ENCODE measurements around the gene TXNRD2.

TXNRD2 gene

GRCh38 chr22:19879246-19879570 lies 62.4 kb downstream of the TXNRD2 start:
- in situ Hi-C loops (cut with HindIII; ENCODE audit: low sequenced_read_pairs) = no loop called here

GRCh38 chr22:19878461-19879245 lies 63.0 kb downstream of the TXNRD2 start:
- in situ Hi-C loops (cut with HindIII; ENCODE audit: low sequenced_read_pairs) = no loop called here

- in situ Hi-C loops (cut with HindIII; ENCODE audit: low sequenced_read_pairs) = no loop called here
Measured at GRCh38 chr22:19877626-19878339, 63.8 kb downstream of the TXNRD2 start.

- in situ Hi-C loops (cut with HindIII; ENCODE audit: low sequenced_read_pairs) = no loop called here
Measured at GRCh38 chr22:19876941-19877625, 64.5 kb downstream of the TXNRD2 start.

- in situ Hi-C loops (cut with HindIII; ENCODE audit: low sequenced_read_pairs) = no loop called here
Measured at GRCh38 chr22:19876314-19876940, 65.2 kb downstream of the TXNRD2 start.

GRCh38 chr22:19875531-19876313 lies 65.9 kb downstream of the TXNRD2 start:
- in situ Hi-C loops (cut with HindIII; ENCODE audit: low sequenced_read_pairs) = no loop called here

GRCh38 chr22:19875061-19875530 lies 66.5 kb downstream of the TXNRD2 start:
- in situ Hi-C loops (cut with HindIII; ENCODE audit: low sequenced_read_pairs) = no loop called here

GRCh38 chr22:19874307-19875060 lies 67.1 kb downstream of the TXNRD2 start:
- in situ Hi-C loops (cut with HindIII; ENCODE audit: low sequenced_read_pairs) = no loop called here

- in situ Hi-C loops (cut with HindIII; ENCODE audit: low sequenced_read_pairs) = no loop called here
Measured at GRCh38 chr22:19873960-19874306, 67.7 kb downstream of the TXNRD2 start.

GRCh38 chr22:19873138-19873959 lies 68.3 kb downstream of the TXNRD2 start:
- in situ Hi-C loops (cut with HindIII; ENCODE audit: low sequenced_read_pairs) = no loop called here

- in situ Hi-C loops (cut with HindIII; ENCODE audit: low sequenced_read_pairs) = no loop called here
Measured at GRCh38 chr22:19872779-19873137, 68.9 kb downstream of the TXNRD2 start.

GRCh38 chr22:19871845-19872778 lies 69.5 kb downstream of the TXNRD2 start:
- in situ Hi-C loops (cut with HindIII; ENCODE audit: low sequenced_read_pairs) = no loop called here

- in situ Hi-C loops (cut with HindIII; ENCODE audit: low sequenced_read_pairs) = no loop called here
Measured at GRCh38 chr22:19871023-19871844, 70.4 kb downstream of the TXNRD2 start.

- in situ Hi-C loops (cut with HindIII; ENCODE audit: low sequenced_read_pairs) = no loop called here
Measured at GRCh38 chr22:19870153-19871022, 71.2 kb downstream of the TXNRD2 start.

GRCh38 chr22:19869497-19870152 lies 72.0 kb downstream of the TXNRD2 start:
- in situ Hi-C loops (cut with HindIII; ENCODE audit: low sequenced_read_pairs) = no loop called here

Data from DLD1 (cell line).